ENCODE results near the gene DOCK10.

DNA sequence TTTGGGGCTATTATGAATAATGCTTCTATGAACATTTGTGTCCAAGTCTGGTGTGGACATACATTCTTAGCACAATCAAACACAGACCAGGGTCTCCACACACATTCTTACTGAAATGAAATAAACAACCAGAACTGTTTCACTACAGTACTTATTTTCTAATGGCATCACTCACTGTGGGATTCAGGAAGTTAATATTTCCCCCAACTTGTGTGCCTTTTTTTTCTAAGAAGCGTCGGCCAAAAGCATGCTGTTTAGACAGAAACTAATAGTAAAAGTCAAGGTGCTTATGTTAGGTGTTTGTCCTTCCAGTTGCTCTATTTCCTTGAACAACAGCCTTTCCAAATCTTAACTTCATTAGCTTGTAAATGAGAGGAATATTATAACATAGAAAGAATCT, 117.6 kb downstream of the DOCK10 start:
- TF ChIP-seq, protein P1, sequence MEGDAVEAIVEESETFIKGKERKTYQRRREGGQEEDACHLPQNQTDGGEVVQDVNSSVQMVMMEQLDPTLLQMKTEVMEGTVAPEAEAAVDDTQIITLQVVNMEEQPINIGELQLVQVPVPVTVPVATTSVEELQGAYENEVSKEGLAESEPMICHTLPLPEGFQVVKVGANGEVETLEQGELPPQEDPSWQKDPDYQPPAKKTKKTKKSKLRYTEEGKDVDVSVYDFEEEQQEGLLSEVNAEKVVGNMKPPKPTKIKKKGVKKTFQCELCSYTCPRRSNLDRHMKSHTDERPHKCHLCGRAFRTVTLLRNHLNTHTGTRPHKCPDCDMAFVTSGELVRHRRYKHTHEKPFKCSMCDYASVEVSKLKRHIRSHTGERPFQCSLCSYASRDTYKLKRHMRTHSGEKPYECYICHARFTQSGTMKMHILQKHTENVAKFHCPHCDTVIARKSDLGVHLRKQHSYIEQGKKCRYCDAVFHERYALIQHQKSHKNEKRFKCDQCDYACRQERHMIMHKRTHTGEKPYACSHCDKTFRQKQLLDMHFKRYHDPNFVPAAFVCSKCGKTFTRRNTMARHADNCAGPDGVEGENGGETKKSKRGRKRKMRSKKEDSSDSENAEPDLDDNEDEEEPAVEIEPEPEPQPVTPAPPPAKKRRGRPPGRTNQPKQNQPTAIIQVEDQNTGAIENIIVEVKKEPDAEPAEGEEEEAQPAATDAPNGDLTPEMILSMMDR (IDR thresholded peaks at IDR 0.05; ENCODE audit: borderline replicate concordance, extremely low read depth, low read length, poor library complexity, severe bottlenecking) = no peak
- TF ChIP-seq EZH2 (IDR thresholded peaks at IDR 0.05; ENCODE audit: borderline replicate concordance, low read depth, low read length, severe bottlenecking) = no peak

All from DND-41 (cell line).